Measurements from ENCODE around the gene GSTA1.
"Not testable (repeated sequence)": the region's sequence is repeated elsewhere in the genome, so short reads cannot be mapped to it uniquely, and the experiment has no call there.

The GSTA1 gene

GRCh38 chr6:52808660-52809059, 5.0 kb upstream of the GSTA1 start:
- no peak for DNase-seq (ENCODE audit: low read depth)

GRCh38 chr6:52802806-52803205, 810 bp downstream of the GSTA1 start:
- no peak for DNase-seq (ENCODE audit: low read depth)

GRCh38 chr6:52801188-52801841, 2.3 kb downstream of the GSTA1 start:
- DNase-seq (ENCODE audit: low read depth) = no peak

- not testable (repeated sequence) for DNase-seq (ENCODE audit: low read depth)
Measured at GRCh38 chr6:52799272-52799671, 4.3 kb downstream of the GSTA1 start.

GRCh38 chr6:52794366-52794765, 9.2 kb downstream of the GSTA1 start:
- not testable (repeated sequence) for DNase-seq (ENCODE audit: low read depth)

GRCh38 chr6:52790861-52791260, 12.8 kb downstream of the GSTA1 start:
- no peak for DNase-seq (ENCODE audit: low read depth)

- not testable (repeated sequence) for DNase-seq (ENCODE audit: low read depth)
Measured at GRCh38 chr6:52789658-52790057, 14.0 kb downstream of the GSTA1 start.

GRCh38 chr6:52788478-52788877, 15.1 kb downstream of the GSTA1 start:
- no peak for DNase-seq (ENCODE audit: low read depth)

- DNase-seq (ENCODE audit: low read depth) = no peak
Measured at GRCh38 chr6:52787917-52788316, 15.7 kb downstream of the GSTA1 start.

- no peak for DNase-seq (ENCODE audit: low read depth)
Measured at GRCh38 chr6:52786249-52786956, 17.2 kb downstream of the GSTA1 start.

- DNase-seq (ENCODE audit: low read depth) = not testable (repeated sequence)
Measured at GRCh38 chr6:52782696-52783274, 20.8 kb downstream of the GSTA1 start.

- DNase-seq (ENCODE audit: low read depth) = not testable (repeated sequence)
Measured at GRCh38 chr6:52782209-52782608, 21.4 kb downstream of the GSTA1 start.

- no peak for DNase-seq (ENCODE audit: low read depth)
Measured at GRCh38 chr6:52779237-52779636, 24.4 kb downstream of the GSTA1 start.

- not testable (repeated sequence) for DNase-seq (ENCODE audit: low read depth)
Measured at GRCh38 chr6:52776711-52777351, 26.8 kb downstream of the GSTA1 start.

- not testable (repeated sequence) for DNase-seq (ENCODE audit: low read depth)
Measured at GRCh38 chr6:52769399-52769798, 34.2 kb downstream of the GSTA1 start.

- DNase-seq (ENCODE audit: low read depth) = not testable (repeated sequence)
Measured at GRCh38 chr6:52767658-52768057, 36.0 kb downstream of the GSTA1 start.

GRCh38 chr6:52763322-52763916, 40.2 kb downstream of the GSTA1 start, which contains the start of gene GSTA2:
Gene GSTA2, minus strand, starts transcription at chr6:52763475. Its CDS starts 5,528 bp downstream, at chr6:52757947.
- not testable (repeated sequence) for DNase-seq (ENCODE audit: low read depth)

GRCh38 chr6:52761673-52762491, 41.7 kb downstream of the GSTA1 start:
- DNase-seq (ENCODE audit: low read depth) = not testable (repeated sequence)

GRCh38 chr6:52760105-52760765, 43.4 kb downstream of the GSTA1 start:
- DNase-seq (ENCODE audit: low read depth) = no peak

- no peak for DNase-seq (ENCODE audit: low read depth)
Measured at GRCh38 chr6:52759085-52759484, 44.5 kb downstream of the GSTA1 start.
